OCI-LY7 (cell line): Measurements from ENCODE around the gene KCNIP1.
A peak's percentile ranks its signal among the peaks of the same experiment; 100 is the strongest.

Experiments used
- CTCF ChIP-seq: fragments of 200-600 bp; sonication (generic); conservative IDR thresholded peaks from 2 replicates; pipeline ENCODE4 v1.5.1; 2014; ENCODE audit warnings: mild to moderate bottlenecking, antibody characterized with exemption, low read length, moderate library complexity, mixed read lengths
- EZH2phosphoT487 ChIP-seq: fragments of 200-600 bp; sonication (generic); IDR thresholded peaks from 2 replicates; pipeline ENCODE4 v1.6.1; 2018; ENCODE audit warnings: low read depth, borderline replicate concordance, mild to moderate bottlenecking, mixed run types, antibody characterized with exemption, low read length, moderate library complexity, mixed read lengths

- TF ChIP-seq CTCF (peak; percentile 83), EZH2phosphoT487 (no peak)
These were observed 100.1 kb downstream of the KCNIP1 start for GRCh38 chr5:170603578-170604565.
